Effector CD8-positive, alpha-beta T cell (primary cell): ENCODE measurements around the gene SNX13.

ENCODE experiments used
- DNase-seq: peaks from one replicate; lab custom pipeline; 2025; lab: John Stamatoyannopoulos, UW
- total RNA-seq, 4 experiments: gene quantifications; one replicate each; lab custom pipeline; 2026; lab: John Stamatoyannopoulos, UW

SNX13 gene
- 66.8 to 79.9 (median 75.5) reads per million in 4 experiments for total RNA-seq

GRCh38 chr7:17940302-17940883 is at the start of gene SNX13:
SNX13 (minus strand) TSS chr7:17940494; CDS start chr7:17940295, 199 bp downstream.
- DNase-seq: peak; percentile 82

GRCh38 chr7:17989546-17989945 is 49.3 kb upstream of the SNX13 start:
- no peak for DNase-seq

GRCh38 chr7:17988858-17989257 is 48.6 kb upstream of the SNX13 start:
- no peak for DNase-seq

GRCh38 chr7:17988141-17988540 is 47.8 kb upstream of the SNX13 start:
- no peak for DNase-seq

GRCh38 chr7:17986851-17987250 is 46.6 kb upstream of the SNX13 start:
- DNase-seq: no peak

GRCh38 chr7:17985473-17986239 is 45.4 kb upstream of the SNX13 start:
- DNase-seq: no peak

GRCh38 chr7:17984288-17984687 is 44.0 kb upstream of the SNX13 start:
- DNase-seq: no peak

- DNase-seq: no peak
Measured at GRCh38 chr7:17983221-17984062, 43.1 kb upstream of the SNX13 start.

- DNase-seq: no peak
Measured at GRCh38 chr7:17976952-17977351, 36.7 kb upstream of the SNX13 start.

GRCh38 chr7:17971411-17971810 is 31.1 kb upstream of the SNX13 start:
- DNase-seq: no peak

GRCh38 chr7:17968791-17969715 is 28.8 kb upstream of the SNX13 start:
- DNase-seq: no peak

GRCh38 chr7:17966706-17967105 is 26.4 kb upstream of the SNX13 start:
- no peak for DNase-seq

- no peak for DNase-seq
Measured at GRCh38 chr7:17965603-17966002, 25.3 kb upstream of the SNX13 start.

GRCh38 chr7:17963281-17963680 is 23.0 kb upstream of the SNX13 start:
- no peak for DNase-seq

GRCh38 chr7:17962652-17963051 is 22.4 kb upstream of the SNX13 start:
- no peak for DNase-seq

GRCh38 chr7:17957871-17958270 is 17.6 kb upstream of the SNX13 start:
- no peak for DNase-seq

GRCh38 chr7:17952387-17952786 is 12.1 kb upstream of the SNX13 start:
- no peak for DNase-seq

GRCh38 chr7:17951742-17952254 is 11.5 kb upstream of the SNX13 start:
- no peak for DNase-seq

- no peak for DNase-seq
Measured at GRCh38 chr7:17948526-17949238, 8.4 kb upstream of the SNX13 start.

- DNase-seq: no peak
Measured at GRCh38 chr7:17947620-17948019, 7.3 kb upstream of the SNX13 start.

GRCh38 chr7:17946591-17946990 is 6.3 kb upstream of the SNX13 start:
- DNase-seq: no peak
